ENCODE measurements around the gene DGUOK.

DGUOK gene

DNA sequence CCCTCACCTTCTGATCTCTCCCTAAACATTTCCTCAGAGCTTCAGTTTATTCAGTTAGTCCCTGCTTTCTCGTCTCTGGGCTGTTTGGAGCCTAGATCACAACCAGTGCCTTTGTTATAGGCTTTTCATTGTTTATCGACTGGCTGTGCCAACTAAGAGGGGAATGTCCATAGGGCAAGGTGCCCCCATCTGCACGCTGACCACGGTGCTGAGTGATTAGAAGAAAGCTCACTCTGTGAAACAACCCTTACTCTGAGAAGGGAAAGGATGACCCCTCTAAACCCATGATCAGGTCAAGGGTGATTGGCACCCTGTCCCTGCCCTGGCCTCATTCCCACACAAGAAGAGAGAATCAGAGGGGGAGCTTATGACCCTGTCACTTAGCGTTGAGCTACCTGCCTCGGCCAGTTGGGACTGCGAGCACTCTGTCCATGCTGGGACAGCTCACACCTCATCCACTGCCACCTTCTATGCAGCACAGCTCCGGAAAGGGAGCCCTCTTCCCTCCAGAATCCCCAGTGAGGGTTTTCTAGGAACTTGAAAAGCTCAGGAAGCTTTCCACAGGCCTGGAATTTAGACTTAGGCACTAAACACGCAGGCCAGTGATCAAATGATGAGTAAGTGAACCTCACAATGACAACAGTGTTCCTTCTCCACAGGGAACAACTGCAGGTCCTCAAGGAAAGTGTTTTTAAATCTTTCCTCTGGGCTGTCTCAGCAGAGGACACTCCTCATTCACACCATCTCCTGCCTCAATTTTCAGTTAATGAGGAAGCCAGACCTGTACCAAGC, 36.2 kb upstream of the DGUOK start:
- TF ChIP-seq, protein P1, sequence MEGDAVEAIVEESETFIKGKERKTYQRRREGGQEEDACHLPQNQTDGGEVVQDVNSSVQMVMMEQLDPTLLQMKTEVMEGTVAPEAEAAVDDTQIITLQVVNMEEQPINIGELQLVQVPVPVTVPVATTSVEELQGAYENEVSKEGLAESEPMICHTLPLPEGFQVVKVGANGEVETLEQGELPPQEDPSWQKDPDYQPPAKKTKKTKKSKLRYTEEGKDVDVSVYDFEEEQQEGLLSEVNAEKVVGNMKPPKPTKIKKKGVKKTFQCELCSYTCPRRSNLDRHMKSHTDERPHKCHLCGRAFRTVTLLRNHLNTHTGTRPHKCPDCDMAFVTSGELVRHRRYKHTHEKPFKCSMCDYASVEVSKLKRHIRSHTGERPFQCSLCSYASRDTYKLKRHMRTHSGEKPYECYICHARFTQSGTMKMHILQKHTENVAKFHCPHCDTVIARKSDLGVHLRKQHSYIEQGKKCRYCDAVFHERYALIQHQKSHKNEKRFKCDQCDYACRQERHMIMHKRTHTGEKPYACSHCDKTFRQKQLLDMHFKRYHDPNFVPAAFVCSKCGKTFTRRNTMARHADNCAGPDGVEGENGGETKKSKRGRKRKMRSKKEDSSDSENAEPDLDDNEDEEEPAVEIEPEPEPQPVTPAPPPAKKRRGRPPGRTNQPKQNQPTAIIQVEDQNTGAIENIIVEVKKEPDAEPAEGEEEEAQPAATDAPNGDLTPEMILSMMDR (conservative IDR thresholded peaks at IDR 0.05): no peak
- TF ChIP-seq ZFX (IDR thresholded peaks at IDR 0.05): no peak
- no peak overlapping the region for H3K27ac ChIP-seq

DNA sequence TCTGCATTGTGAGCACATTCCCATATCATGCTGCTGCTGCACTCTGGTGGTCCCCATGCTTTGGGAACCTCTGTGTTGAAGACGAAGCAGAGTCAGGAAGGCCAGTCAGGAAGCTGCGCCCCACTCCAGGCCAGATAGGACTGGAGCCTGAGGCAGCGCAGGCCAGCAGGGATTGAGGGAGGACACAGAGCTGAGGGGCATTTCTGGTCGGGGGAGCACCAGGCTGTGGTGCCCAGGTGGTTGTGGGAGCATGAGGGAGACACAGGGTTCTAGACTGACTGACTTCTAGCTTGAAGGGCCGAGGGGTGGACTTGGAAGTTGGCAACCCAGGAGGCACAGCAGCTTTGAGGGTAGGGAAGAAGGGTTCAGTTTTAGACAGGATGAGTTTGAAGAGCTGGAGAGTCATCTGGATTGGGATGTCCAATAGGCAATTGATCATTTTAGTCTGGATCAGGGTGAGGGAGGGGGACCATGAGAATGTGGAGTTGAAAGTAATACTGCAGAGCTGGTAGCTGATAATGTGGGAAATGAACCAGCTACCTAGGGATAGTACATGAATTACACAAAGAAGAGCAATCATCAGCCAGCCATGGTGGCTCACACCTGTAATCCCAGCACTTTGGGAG, 35.3 kb upstream of the DGUOK start:
- no peak overlapping the region for H3K27ac ChIP-seq
- TF ChIP-seq, protein P1 (conservative IDR thresholded peaks at IDR 0.05): no peak
- TF ChIP-seq ZFX (IDR thresholded peaks at IDR 0.05): no peak

DNA sequence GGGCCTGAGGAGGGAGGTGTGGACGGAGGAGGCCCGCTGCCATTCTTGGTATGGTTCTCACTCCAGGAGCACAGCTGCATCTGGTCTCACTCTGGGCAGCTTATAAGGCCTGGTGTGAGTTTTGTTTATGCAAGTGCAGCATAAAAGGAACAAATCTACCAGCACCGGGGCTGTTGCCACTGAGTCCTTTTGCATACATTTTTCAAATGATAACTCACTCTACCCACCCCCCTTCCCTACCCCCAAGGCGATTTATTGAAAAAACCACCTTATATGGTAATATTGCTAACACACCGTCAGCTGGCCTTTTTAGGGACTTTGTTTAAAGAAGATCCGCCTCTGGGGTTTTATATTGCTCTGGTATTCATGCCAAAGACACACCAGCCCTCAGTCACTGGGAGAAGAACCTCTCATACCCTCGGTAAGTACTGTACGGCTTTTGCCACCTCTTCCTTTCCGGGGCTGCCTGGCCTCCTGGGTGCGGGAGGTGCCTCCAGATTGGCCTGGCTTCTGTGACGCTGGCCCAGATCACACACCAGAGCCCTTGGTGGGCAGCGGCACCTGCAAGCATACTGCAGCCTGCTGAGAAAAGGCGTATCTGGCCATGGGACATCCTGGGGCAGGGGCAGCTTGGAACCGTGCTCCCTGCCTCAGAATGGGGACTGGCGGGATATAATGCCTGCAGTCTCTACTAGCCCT, 33.9 kb upstream of the DGUOK start, which contains the start of gene ACTG2:
ACTG2 (plus strand) TSS at position 378 of the 699 bp plus-strand sequence. CDS start 8,304 bp downstream, outside the sequence.
- no peak for TF ChIP-seq ZFX (IDR thresholded peaks at IDR 0.05)
- TF ChIP-seq, protein P1 (conservative IDR thresholded peaks at IDR 0.05): no peak
- H3K27ac ChIP-seq: no peak within 1 kb of the TSS

DNA sequence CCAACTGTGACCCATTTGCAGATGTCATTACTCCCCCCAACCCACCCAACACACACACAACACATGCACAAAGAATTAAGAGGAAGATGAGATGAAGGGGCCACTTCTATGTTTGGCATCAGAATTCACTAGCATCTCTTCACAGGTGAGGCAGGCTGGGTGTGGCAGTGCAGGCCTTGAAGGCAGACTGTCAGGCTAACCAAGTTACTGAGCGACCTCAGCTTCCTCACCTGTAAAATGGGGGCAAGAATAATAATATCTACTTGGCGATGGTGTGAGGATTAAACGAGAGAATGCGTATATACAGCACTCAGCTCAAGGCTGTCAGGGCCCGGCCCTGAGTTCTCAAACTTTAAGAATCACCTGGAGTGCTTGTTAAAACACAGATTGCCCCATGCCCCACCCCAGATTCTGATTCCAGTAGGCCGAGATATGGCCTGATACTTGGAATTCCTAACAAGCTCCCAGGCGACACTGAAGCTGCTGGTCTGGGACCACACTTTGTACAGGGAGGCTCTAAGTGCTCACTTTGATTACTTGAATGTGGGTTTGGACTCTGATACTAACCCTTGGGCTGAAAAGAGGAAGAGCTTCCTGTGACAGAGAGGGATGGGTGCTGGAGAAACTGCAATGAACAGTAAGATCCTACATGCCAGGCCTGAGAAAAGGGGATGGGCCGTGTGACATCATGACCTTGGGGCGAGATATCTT, 32.8 kb upstream of the DGUOK start:
- no peak overlapping the region for H3K27ac ChIP-seq
- no peak for TF ChIP-seq ZFX (IDR thresholded peaks at IDR 0.05)
- TF ChIP-seq, protein P1 (conservative IDR thresholded peaks at IDR 0.05): no peak

DNA sequence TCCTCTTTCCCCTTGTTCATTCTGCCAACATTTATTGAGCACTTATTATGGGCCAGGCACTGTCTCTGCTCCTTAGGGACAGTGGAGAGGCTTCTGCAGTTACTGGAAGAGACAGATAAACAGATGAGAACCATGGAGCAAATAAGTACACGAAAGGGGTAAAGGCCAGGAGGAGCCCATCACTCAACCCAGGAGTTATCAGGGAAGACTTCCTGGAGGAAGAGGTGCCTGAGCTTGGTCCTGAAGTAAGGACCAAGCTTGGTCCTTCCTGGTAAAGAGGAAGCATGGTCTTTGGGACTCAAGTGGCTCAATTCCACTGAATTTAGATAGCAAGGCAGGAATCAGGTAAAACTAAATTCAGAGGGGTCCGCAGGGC, 32.2 kb upstream of the DGUOK start:
- TF ChIP-seq ZFX (IDR thresholded peaks at IDR 0.05): no peak
- TF ChIP-seq, protein P1 (conservative IDR thresholded peaks at IDR 0.05): no peak
- no peak overlapping the region for H3K27ac ChIP-seq

DNA sequence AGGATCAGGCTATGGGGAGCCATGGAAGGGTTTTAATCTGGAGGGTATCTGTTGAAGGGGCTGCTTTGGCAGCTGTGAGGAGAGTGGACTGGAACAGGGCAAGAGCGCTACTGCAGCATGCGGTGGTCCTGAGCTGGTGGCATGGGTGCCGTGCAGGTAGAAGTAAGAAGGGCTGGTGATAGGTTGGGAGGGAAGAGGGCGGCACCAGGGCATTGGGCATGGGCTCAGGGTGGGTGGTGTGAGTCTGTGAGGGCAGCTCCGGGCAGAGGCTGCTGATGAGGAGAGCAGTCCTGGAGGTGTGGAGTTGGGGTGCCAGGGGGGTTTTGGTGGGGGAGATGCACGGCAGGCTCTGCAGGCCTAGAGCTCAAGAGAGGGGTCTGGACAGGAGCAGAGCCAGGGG, 31.8 kb upstream of the DGUOK start:
- no peak for TF ChIP-seq ZFX (IDR thresholded peaks at IDR 0.05)
- TF ChIP-seq, protein P1 (conservative IDR thresholded peaks at IDR 0.05): no peak
- no peak overlapping the region for H3K27ac ChIP-seq
